K562 (cell line): ENCODE data around the gene NCAPG2. TPM values are rescaled to one million over a fixed set of nuclear protein-coding genes. Genes with fewer than 3 reads are reported as not detected.

Source experiments
- E2F8 ChIP-seq: fragments of 450-650 bp; IDR thresholded peaks from 2 replicates; pipeline ENCODE4 v1.7.1; 2018; ENCODE audit warnings: mild to moderate bottlenecking, low read depth; ENCODE audit not compliant: partially characterized antibody
- ELF4 ChIP-seq: fragments of 450-650 bp; formaldehyde crosslinking; IDR thresholded peaks from 2 replicates; pipeline ENCODE4 v1.4.0; 2022; ENCODE audit warnings: missing genetic modification characterization
- EP300 ChIP-seq: IDR thresholded peaks from 2 replicates; pipeline ENCODE4 v1.6.1; 2012; ENCODE audit warnings: low read length, improper control_type of control experiment
- RREB1 ChIP-seq: fragments of 250-450 bp; sonication (Bioruptor Pico); IDR thresholded peaks from 2 replicates; pipeline ENCODE4 v1.4.0; 2020
- SAP30 ChIP-seq: fragments of 200-600 bp; sonication (generic); IDR thresholded peaks from 2 replicates; pipeline ENCODE4 v1.6.1; 2012; ENCODE audit warnings: borderline replicate concordance, low read depth, mild to moderate bottlenecking, moderate library complexity, low read length, control low read depth, inconsistent platforms; ENCODE audit not compliant: insufficient read depth, poor library complexity, severe bottlenecking
- SRF ChIP-seq, 2 experiments: fragments of 250-450, 450-650 bp in 1 of 2; sonication (Bioruptor Pico) in 1 of 2; sonication (generic) in 1 of 2; formaldehyde crosslinking; IDR thresholded peaks; 2 replicates each; pipeline versions ENCODE4 v1.5.0 to v1.5.1; 2020 to 2022; ENCODE audit warnings: mild to moderate bottlenecking in 1 of 2, missing genetic modification reagents in 1 of 2
- TFAP4 ChIP-seq: sonication (generic); formaldehyde crosslinking; IDR thresholded peaks from 2 replicates; pipeline ENCODE4 v1.8.0; 2022; ENCODE audit warnings: missing genetic modification reagents, mild to moderate bottlenecking, moderate library complexity, borderline replicate concordance
- U2AF2 ChIP-seq: fragments of 200-400 bp; formaldehyde crosslinking; optimal IDR thresholded peaks from 2 replicates; pipeline ENCODE3; 2017; ENCODE audit warnings: low read depth, mild to moderate bottlenecking, low read length
- ZBTB11 ChIP-seq, 3 experiments: fragments of 200-800 bp in 1 of 3; fragments of 250-450 bp in 1 of 3; fragments of 450-650 bp in 1 of 3; sonication (Bioruptor Pico) in 1 of 3; sonication (Bioruptor generic) in 1 of 3; formaldehyde crosslinking in 1 of 3; IDR thresholded peaks; 2 replicates each; pipeline versions ENCODE4 v1.6.1 to v1.8.0; 2016 to 2022; ENCODE audit warnings: mild to moderate bottlenecking in 2 of 3, missing genetic modification characterization in 2 of 3, missing compliant biosample characterization in 1 of 3, moderate library complexity in 1 of 3
- ZNF384 ChIP-seq: IDR thresholded peaks from 2 replicates; pipeline ENCODE4 v1.6.1; 2012; ENCODE audit warnings: low read depth, low read length, improper control_type of control experiment
- ZNF507 ChIP-seq: conservative IDR thresholded peaks from 2 replicates; pipeline ENCODE4 v1.6.1; 2017; ENCODE audit warnings: missing genetic modification characterization, missing compliant biosample characterization
- ZNF695 ChIP-seq: fragments of 450-650 bp; formaldehyde crosslinking; IDR thresholded peaks from 2 replicates; pipeline ENCODE4 v1.4.0; 2020; ENCODE audit warnings: mild to moderate bottlenecking, moderate library complexity
- polyA plus RNA-seq, 8 experiments: library from polyadenylated mRNA; depleted of rRNA in 4 of 8; stranded (reverse) in 5 of 8; unstranded in 3 of 8; fragments of >200 nt; fragmentation: Nextera tagmentation in 2 of 8; fragmentation: Illumina TruSeq in 1 of 8; extraction: Ambion mirVana in 2 of 8; extraction: Trizol in 1 of 8; gene quantifications; 2 replicates each; pipeline versions ENCODE4 v1.2.1 to v1.2.3, GENCODE V29; 2011 to 2014; ENCODE audit warnings: inconsistent platforms in 1 of 8, missing spikeins in 1 of 8
- total RNA-seq, 7 experiments: library from RNA; depleted of rRNA in 6 of 7; stranded (reverse); fragments of >200 nt in 6 of 7; fragmentation: Illumina TruSeq in 2 of 7; extraction: Trizol in 2 of 7; gene quantifications; 2 replicates each; pipeline versions ENCODE4 v1.2.1 to v1.2.3, GENCODE V29; 2011 to 2021; ENCODE audit warnings: low replicate concordance in 1 of 7

The NCAPG2 gene
- total and polyA plus RNA-seq, 9 of the 15 experiments (the other 6 are each of a cell fraction or from before 2014, with no cell fraction given) = 21.5 to 127 (median 86.1) TPM

- TF ChIP-seq E2F8 = peak; percentile 94
- TF ChIP-seq RREB1 (CRISPR knock-in tag) = no peak
- TF ChIP-seq SRF (CRISPR knock-in tag; IDR thresholded peaks at IDR 0.05) = 0 out of 4 replicates have a peak, but pooled peaks of 1 of the 2 experiments have one; percentile 16
- TF ChIP-seq ZNF384 = no peak
- TF ChIP-seq U2AF2 = no peak
- TF ChIP-seq TFAP4 (CRISPR knock-in tag) = peak; percentile 99
- TF ChIP-seq SAP30 = peak; percentile 98
- peak; percentile 52; the same call in 1 of the 2 replicates for TF ChIP-seq ELF4 (CRISPR knock-in tag)
- peak in 2 of 3 experiments; percentile 15 to 82; a peak in 1 of 6 replicates for TF ChIP-seq ZBTB11 (CRISPR knock-in tag; IDR thresholded peaks at IDR 0.05)
- TF ChIP-seq EP300 = no peak
- TF ChIP-seq ZNF507 (tag) = no peak
- TF ChIP-seq ZNF695 (CRISPR knock-in tag) = no peak
Measured at GRCh38 chr7:158704524-158705233, at the start of gene NCAPG2 (continued).
